Effector memory CD8-positive, alpha-beta T cell (primary cell): Measurements from ENCODE around the gene SAMD8.

ENCODE experiments used
- ATAC-seq: fragments of 150-1000 bp; cut with Tn5 transposase; replicated peaks from 2 replicates; pipeline ENCODE4 v1.10.0; 2021; ENCODE audit warnings: mild to moderate bottlenecking, moderate library complexity
- DNase-seq, 3 experiments: peaks; one replicate each; pipeline ENCODE4 v3.0.0; 2021
- H3K27ac Mint-ChIP-seq, 2 donors: one replicate each; pipeline ENCODE4 v1.8.0; 2022; ENCODE audit warnings: mild to moderate bottlenecking in 2 of 2, mixed read lengths in 2 of 2, moderate library complexity in 2 of 2
- H3K27me3 Mint-ChIP-seq, 2 donors: one replicate each; pipeline ENCODE4 v1.8.0; 2022; ENCODE audit warnings: mixed read lengths in 2 of 2
- H3K36me3 Mint-ChIP-seq: one replicate; pipeline ENCODE4 v1.8.0; 2022; ENCODE audit warnings: mild to moderate bottlenecking, moderate library complexity, mixed read lengths; ENCODE audit not compliant: insufficient read depth
- H3K4me1 Mint-ChIP-seq, 2 donors: one replicate each; pipeline ENCODE4 v1.8.0; 2022; ENCODE audit warnings: low read depth in 2 of 2, mixed read lengths in 2 of 2
- H3K4me3 Mint-ChIP-seq, 2 donors: one replicate each; pipeline ENCODE4 v1.8.0; 2022; ENCODE audit warnings: mild to moderate bottlenecking in 2 of 2, mixed read lengths in 2 of 2, moderate library complexity in 2 of 2
- H3K9me3 Mint-ChIP-seq, 2 donors: one replicate each; pipeline ENCODE4 v1.8.0; 2022; ENCODE audit warnings: mixed read lengths in 2 of 2

SAMD8 gene

GRCh38 chr10:75074711-75075445 lies 36.6 kb upstream of the SAMD8 start:
- ATAC-seq (no peak), DNase-seq (no peak)
- peaks cover 7 to 10% of the 10 kb centered on the region in 2 donors for H3K4me1 Mint-ChIP-seq
- no peaks in the 10 kb centered on the region for H3K27me3 Mint-ChIP-seq
- peak overlapping the region; percentile 3 to 15 for H3K27ac Mint-ChIP-seq
- H3K4me3 Mint-ChIP-seq: no peak overlapping the region
- H3K9me3 Mint-ChIP-seq: no peaks in the 10 kb centered on the region
- H3K36me3 Mint-ChIP-seq: no peaks in the 10 kb centered on the region

- Mint-ChIP-seq H3K36me3 (no peaks in the 10 kb centered on the region), H3K27me3 (no peaks in the 10 kb centered on the region), H3K9me3 (peaks cover 0 to 5% of the 10 kb centered on the region in 2 donors), H3K4me1 (peaks cover 7 to 10% of the 10 kb centered on the region in 2 donors), H3K27ac (no peak overlapping the region), H3K4me3 (no peak overlapping the region)
- no peak for ATAC-seq
- no peak for DNase-seq
These were observed 35.1 kb upstream of the SAMD8 start for GRCh38 chr10:75076348-75076747.

GRCh38 chr10:75079436-75080083 lies 31.9 kb upstream of the SAMD8 start:
- no peak for ATAC-seq
- Mint-ChIP-seq H3K27me3 (no peaks in the 10 kb centered on the region), H3K36me3 (no peaks in the 10 kb centered on the region), H3K4me1 (peaks cover 4 to 8% of the 10 kb centered on the region in 2 donors), H3K4me3 (no peak overlapping the region), H3K9me3 (peaks cover 0 to 9% of the 10 kb centered on the region in 2 donors), H3K27ac (no peak overlapping the region)
- DNase-seq: no peak

GRCh38 chr10:75080554-75080953 lies 30.9 kb upstream of the SAMD8 start:
- Mint-ChIP-seq H3K27ac (no peak overlapping the region), H3K27me3 (no peaks in the 10 kb centered on the region), H3K4me3 (no peak overlapping the region), H3K4me1 (no peaks in the 10 kb centered on the region), H3K36me3 (no peaks in the 10 kb centered on the region), H3K9me3 (peaks cover 0 to 9% of the 10 kb centered on the region in 2 donors)
- ATAC-seq (no peak), DNase-seq (no peak)

GRCh38 chr10:75081379-75081778 lies 30.1 kb upstream of the SAMD8 start:
- DNase-seq (no peak), ATAC-seq (no peak)
- Mint-ChIP-seq H3K27ac (no peak overlapping the region), H3K27me3 (no peaks in the 10 kb centered on the region), H3K36me3 (no peaks in the 10 kb centered on the region), H3K4me1 (no peaks in the 10 kb centered on the region), H3K9me3 (peaks cover 0 to 9% of the 10 kb centered on the region in 2 donors), H3K4me3 (no peak overlapping the region)

GRCh38 chr10:75083972-75084833 lies 27.3 kb upstream of the SAMD8 start:
- Mint-ChIP-seq H3K27ac (no peak overlapping the region), H3K27me3 (no peaks in the 10 kb centered on the region), H3K4me3 (no peak overlapping the region), H3K4me1 (no peaks in the 10 kb centered on the region), H3K9me3 (peaks cover 0 to 9% of the 10 kb centered on the region in 2 donors), H3K36me3 (no peaks in the 10 kb centered on the region)
- DNase-seq: no peak
- ATAC-seq: no peak

GRCh38 chr10:75084834-75085384 lies 26.5 kb upstream of the SAMD8 start:
- peaks cover 0 to 4% of the 10 kb centered on the region in 2 donors for H3K4me1 Mint-ChIP-seq
- no peaks in the 10 kb centered on the region for H3K36me3 Mint-ChIP-seq
- H3K4me3 Mint-ChIP-seq: no peak overlapping the region
- DNase-seq: no peak
- no peaks in the 10 kb centered on the region for H3K27me3 Mint-ChIP-seq
- ATAC-seq: no peak
- peaks cover 0 to 9% of the 10 kb centered on the region in 2 donors for H3K9me3 Mint-ChIP-seq
- no peak overlapping the region for H3K27ac Mint-ChIP-seq

GRCh38 chr10:75086278-75086934 lies 25.1 kb upstream of the SAMD8 start:
- H3K27me3 Mint-ChIP-seq: no peaks in the 10 kb centered on the region
- H3K9me3 Mint-ChIP-seq: peaks cover 0 to 3% of the 10 kb centered on the region in 2 donors
- H3K27ac Mint-ChIP-seq: peak overlapping the region in 1 of 2 donors; percentile 39
- H3K36me3 Mint-ChIP-seq: no peaks in the 10 kb centered on the region
- no peak for DNase-seq
- no peak for ATAC-seq
- peaks cover 0 to 4% of the 10 kb centered on the region in 2 donors for H3K4me1 Mint-ChIP-seq
- no peak overlapping the region for H3K4me3 Mint-ChIP-seq

- Mint-ChIP-seq H3K4me3 (no peak overlapping the region), H3K4me1 (peaks cover 0 to 4% of the 10 kb centered on the region in 2 donors), H3K27me3 (no peaks in the 10 kb centered on the region), H3K9me3 (no peaks in the 10 kb centered on the region), H3K27ac (no peak overlapping the region), H3K36me3 (no peaks in the 10 kb centered on the region)
- no peak for DNase-seq
- ATAC-seq: no peak
These were observed 22.8 kb upstream of the SAMD8 start for GRCh38 chr10:75088640-75089039.

- Mint-ChIP-seq H3K9me3 (no peaks in the 10 kb centered on the region), H3K27me3 (no peaks in the 10 kb centered on the region), H3K4me1 (peaks cover 0 to 4% of the 10 kb centered on the region in 2 donors), H3K27ac (no peak overlapping the region), H3K36me3 (no peaks in the 10 kb centered on the region), H3K4me3 (no peak overlapping the region)
- DNase-seq (no peak), ATAC-seq (no peak)
These were observed 21.8 kb upstream of the SAMD8 start for GRCh38 chr10:75089634-75090033.

- Mint-ChIP-seq H3K4me1 (peaks cover 0 to 4% of the 10 kb centered on the region in 2 donors), H3K4me3 (no peak overlapping the region), H3K27ac (peak overlapping the region in 1 of 2 donors; percentile 35), H3K9me3 (no peaks in the 10 kb centered on the region), H3K36me3 (no peaks in the 10 kb centered on the region), H3K27me3 (no peaks in the 10 kb centered on the region)
- ATAC-seq: no peak
- no peak for DNase-seq
These were observed 20.3 kb upstream of the SAMD8 start for GRCh38 chr10:75091146-75091545.

- no peaks in the 10 kb centered on the region for H3K9me3 Mint-ChIP-seq
- no peak overlapping the region for H3K4me3 Mint-ChIP-seq
- ATAC-seq: no peak
- DNase-seq: no peak
- H3K27me3 Mint-ChIP-seq: no peaks in the 10 kb centered on the region
- H3K4me1 Mint-ChIP-seq: peaks cover 0 to 4% of the 10 kb centered on the region in 2 donors
- H3K27ac Mint-ChIP-seq: no peak overlapping the region
- H3K36me3 Mint-ChIP-seq: no peaks in the 10 kb centered on the region
These were observed 17.0 kb upstream of the SAMD8 start for GRCh38 chr10:75094465-75094864.

- peaks cover 0 to 3% of the 10 kb centered on the region in 2 donors for H3K4me1 Mint-ChIP-seq
- DNase-seq (no peak), ATAC-seq (no peak)
- no peaks in the 10 kb centered on the region for H3K27me3 Mint-ChIP-seq
- no peak overlapping the region for H3K4me3 Mint-ChIP-seq
- H3K36me3 Mint-ChIP-seq: peaks cover 6% of the 10 kb centered on the region
- H3K27ac Mint-ChIP-seq: no peak overlapping the region
- H3K9me3 Mint-ChIP-seq: no peaks in the 10 kb centered on the region
These were observed 15.8 kb upstream of the SAMD8 start for GRCh38 chr10:75095631-75096030.
